ENCODE data around the gene COPS7A. TPM values are rescaled to one million over a fixed set of nuclear protein-coding genes. Genes with fewer than 3 reads are reported as not detected.

Gene COPS7A
- total RNA-seq, 2 donors from 2014 or later, result 61.3 to 71.2 TPM

DNA sequence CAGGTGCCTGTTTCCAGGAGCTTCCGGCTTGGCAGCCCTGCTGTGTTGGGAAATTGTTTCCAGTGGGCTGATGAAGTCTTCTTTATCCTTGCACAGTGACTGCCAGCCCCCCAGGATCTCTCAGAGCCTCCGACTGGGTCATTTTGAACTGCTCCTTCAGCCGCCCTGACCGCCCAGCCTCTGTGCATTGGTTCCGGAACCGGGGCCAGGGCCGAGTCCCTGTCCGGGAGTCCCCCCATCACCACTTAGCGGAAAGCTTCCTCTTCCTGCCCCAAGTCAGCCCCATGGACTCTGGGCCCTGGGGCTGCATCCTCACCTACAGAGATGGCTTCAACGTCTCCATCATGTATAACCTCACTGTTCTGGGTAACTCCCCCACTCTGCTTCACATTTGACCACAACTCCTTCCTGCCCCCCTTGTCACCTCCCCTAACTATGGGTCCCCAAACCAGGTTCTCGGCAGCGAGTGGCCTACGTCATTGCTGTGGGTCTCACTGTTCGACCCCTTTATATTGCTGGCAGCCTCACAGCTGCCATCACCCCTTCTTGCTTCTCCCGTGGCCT lies 50.7 kb downstream of the COPS7A start:
- ATAC-seq (no peak), DNase-seq (no peak)
- intact Hi-C loops (cut with DNase I), result loop anchor here (5.0 kb wide), 3 partner anchors 37 to 157 kb away; no protein-coding TSS in a partner anchor

DNA sequence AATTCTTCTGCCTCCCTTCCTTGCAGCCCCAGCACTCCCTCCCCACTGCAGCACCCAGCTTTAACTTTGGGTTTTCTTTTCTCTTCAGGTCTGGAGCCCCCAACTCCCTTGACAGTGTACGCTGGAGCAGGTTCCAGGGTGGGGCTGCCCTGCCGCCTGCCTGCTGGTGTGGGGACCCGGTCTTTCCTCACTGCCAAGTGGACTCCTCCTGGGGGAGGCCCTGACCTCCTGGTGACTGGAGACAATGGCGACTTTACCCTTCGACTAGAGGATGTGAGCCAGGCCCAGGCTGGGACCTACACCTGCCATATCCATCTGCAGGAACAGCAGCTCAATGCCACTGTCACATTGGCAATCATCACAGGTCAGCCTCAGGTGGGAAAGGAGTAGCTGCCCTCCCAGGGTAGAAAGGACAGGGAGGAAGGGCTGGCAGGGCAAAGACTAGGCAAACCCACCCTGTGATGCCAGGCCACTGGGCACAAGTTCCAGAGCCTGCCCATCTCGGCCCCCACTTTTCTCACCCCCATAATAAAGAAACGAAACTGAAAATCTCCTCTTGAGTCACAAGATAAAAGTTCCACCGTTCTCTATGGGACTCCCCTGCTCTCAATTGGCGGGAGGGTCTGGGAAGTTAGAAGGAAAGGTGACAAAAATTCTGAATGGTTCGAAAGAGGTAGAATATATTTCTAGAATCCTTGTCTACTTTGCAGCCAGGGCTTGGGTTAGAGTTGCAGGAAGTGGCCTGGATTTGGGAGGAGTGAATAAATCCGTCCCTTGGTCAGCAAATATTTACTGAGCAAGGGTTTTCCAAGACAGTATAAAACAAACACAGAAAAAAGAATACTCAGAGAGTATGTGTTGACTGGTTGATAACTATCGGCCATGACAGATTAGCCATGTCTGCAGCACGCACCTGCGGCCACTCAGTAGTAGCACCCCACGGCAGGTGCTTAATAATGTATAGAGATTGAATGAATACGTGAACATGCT lies 51.6 kb downstream of the COPS7A start:
- intact Hi-C loops (cut with DNase I), result loop anchor here (5.0 kb wide), 3 partner anchors 38 to 158 kb away; no protein-coding TSS in a partner anchor
- ATAC-seq (no peak), DNase-seq (no peak)

DNA sequence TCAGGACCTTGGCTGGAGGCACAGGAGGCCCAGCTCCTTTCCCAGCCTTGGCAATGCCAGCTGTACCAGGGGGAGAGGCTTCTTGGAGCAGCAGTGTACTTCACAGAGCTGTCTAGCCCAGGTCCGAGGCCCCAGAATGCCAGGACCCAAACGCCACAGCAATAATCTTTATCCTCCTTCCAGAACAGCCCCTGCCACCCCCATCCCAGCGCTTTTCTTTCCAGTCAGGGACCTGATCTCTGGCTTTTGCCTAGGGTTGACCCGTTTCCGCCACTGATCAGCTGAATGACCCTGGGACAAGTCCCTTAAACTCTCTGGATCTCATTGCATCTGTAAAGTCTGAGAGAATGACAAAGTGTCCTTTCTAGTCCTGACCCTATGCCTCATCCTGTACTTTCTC lies 53.5 kb downstream of the COPS7A start:
- intact Hi-C loops (cut with DNase I), result loop anchor here (5.0 kb wide), 3 partner anchors 40 to 160 kb away; no protein-coding TSS in a partner anchor
- no peak for ATAC-seq
- no peak for DNase-seq

DNA sequence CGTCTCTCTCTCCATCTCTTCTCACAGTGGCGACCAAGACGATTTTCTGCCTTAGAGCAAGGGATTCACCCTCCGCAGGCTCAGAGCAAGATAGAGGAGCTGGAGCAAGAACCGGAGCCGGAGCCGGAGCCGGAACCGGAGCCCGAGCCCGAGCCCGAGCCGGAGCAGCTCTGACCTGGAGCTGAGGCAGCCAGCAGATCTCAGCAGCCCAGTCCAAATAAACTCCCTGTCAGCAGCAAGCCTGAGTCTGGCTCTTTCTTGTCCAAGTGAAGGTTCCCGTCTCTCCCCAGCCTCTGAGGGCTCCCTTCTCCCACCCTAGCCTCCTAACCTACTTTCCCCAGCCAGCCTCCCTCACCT lies 54.3 kb downstream of the COPS7A start:
- intact Hi-C loops (cut with DNase I), result loop anchor here (5.0 kb wide), 3 partner anchors 41 to 161 kb away; no protein-coding TSS in a partner anchor
- DNase-seq (no peak), ATAC-seq (peak; percentile 48 to 63)

DNA sequence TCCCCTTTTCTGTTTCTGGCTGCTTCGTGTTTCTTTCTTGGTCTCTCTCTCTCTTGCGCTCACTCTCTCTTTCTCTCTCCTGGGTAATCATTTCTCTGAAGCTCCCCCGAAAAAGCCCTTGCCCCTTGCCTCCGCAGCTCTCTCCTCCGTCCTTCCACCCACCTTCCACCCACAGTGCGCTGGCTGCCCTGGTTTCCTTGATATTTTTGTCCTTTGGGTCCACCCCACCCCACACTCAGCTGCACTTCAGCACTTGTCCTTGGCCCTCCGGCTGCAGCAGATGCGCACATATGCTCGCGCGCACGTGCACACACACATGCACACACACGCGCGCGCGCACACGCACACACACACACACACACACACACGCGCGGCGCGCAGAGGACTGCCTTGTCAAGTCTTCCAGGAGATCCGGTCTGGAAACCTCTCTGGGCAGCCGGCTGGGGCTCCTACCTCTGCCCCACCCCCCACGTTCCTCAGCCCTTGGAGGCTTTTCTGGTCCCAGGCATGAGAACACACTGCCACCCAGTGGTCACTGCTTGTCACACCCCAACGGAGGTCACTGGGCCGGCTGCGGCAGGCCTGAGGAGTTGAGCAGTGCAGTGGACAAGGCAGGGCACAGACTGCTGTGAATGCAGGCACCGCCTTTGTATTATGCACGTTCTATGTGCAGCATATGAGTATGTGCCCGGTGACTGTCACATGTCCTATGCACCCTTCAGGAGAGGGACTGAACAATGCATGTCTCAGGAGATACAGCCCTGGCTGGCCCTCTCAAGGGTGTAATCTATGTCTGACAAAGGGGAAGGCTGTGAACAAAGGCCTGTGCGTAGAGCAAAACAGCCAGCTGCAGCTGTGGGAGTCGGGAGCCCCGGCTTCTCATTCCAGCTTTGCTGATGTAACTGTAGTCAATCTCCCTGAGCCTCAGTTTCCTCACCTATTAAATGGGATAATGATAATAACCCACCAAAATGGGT lies 55.0 kb downstream of the COPS7A start:
- intact Hi-C loops (cut with DNase I), result loop anchor here (1.0 to 5.0 kb wide), 4 partner anchors 26 to 162 kb away; partner anchors contain the start of gene MLF2 (in 1 of the 2)
- peak; percentile 95 to 96 for ATAC-seq
- DNase-seq, result peak; percentile 95

DNA sequence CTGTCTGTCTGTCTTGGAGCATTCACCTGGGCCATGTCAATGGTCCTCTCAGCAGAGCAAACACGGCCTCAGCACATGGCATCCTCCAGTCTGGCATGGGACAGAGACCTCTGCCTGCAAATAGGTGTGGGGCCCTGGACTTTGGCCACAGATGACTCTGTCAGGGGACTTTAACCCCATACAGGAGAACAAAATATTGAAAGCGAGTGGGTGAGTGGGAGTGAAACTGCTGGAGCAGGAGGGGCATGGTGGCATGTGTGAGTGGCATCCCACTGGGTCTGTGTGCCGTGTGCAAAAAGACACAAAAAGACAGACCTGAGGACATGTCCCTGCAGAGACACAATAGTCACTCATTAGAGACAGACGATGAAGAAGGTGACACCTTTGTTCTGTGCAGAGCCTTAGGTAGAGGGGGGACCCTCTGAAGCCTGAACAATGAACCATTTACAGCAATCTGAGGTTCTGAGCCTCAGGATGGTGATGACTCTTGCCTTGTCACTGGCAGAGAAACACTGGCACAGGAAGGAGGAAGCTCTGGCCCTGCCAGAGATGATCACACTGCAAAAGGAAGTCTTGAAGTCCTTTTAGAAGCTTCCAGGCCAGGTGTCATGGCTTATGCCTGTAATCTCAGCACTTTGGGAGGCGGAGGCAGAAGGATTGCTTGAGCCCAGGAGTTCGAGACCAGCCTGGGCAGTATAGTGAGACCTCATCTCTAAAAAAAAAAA lies 56.0 kb downstream of the COPS7A start:
- no peak for ATAC-seq
- no peak for DNase-seq
- intact Hi-C loops (cut with DNase I), result loop anchor here (1.0 to 5.0 kb wide), 4 partner anchors 27 to 163 kb away; partner anchors contain the start of gene MLF2 (in 1 of the 2)

DNA sequence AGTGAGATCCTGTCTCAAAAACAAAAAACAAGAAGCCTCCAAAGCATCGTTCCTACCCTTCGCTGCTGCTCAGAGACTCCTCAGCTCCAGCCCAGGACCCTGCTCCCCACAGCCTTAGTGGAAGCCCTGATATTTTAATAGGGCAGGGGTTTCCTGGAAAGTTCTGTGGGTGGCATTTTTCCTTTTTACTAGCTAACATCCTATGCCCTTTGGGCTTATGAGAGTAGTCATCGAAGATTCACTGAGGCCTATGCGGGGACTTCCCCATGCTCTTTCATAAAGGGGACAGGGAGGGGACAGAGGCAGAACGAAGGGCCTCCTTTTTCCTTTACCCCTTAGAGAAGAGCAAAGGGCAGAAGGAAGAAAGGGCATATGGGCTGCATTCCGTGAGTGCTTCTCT lies 56.7 kb downstream of the COPS7A start:
- no peak for ATAC-seq
- DNase-seq, result no peak
- intact Hi-C loops (cut with DNase I), result no loop called here

Other genes starting within 250 kb of the COPS7A start
- 100 to 1,000 TPM; 202 to 203 TPM for gene MRPL51, start 230.8 kb upstream of the COPS7A start, total RNA-seq
- gene NCAPD2, start 229.9 kb upstream of the COPS7A start, total RNA-seq, result 10 to 100 TPM; 12.4 to 15.8 TPM
- 1,000 to 10,000 TPM; 3,044 to 4,078 TPM for gene GAPDH, start 189.5 kb upstream of the COPS7A start, total RNA-seq
- gene IFFO1, start 168.0 kb upstream of the COPS7A start, total RNA-seq, result 10 to 100 TPM; 18.1 to 19.5 TPM
- 10 to 100 TPM; 16.0 to 30.5 TPM for gene NOP2, start 155.8 kb upstream of the COPS7A start, total RNA-seq
- 100 to 1,000 TPM; 117 to 151 TPM for gene CHD4, start 116.7 kb upstream of the COPS7A start, total RNA-seq
- gene LPAR5, start 88.1 kb upstream of the COPS7A start, total RNA-seq, result 1 to 10 TPM; 1.8 to 2.9 TPM
- under 1 TPM; 0.60 to 0.88 TPM for gene ACRBP, start 76.6 kb upstream of the COPS7A start, total RNA-seq
- gene ING4, start 60.9 kb upstream of the COPS7A start, total RNA-seq, result 10 to 100 TPM; 16.8 to 28.5 TPM
- gene ZNF384, start 34.7 kb upstream of the COPS7A start, total RNA-seq, result 10 to 100 TPM; 28.3 to 31.2 TPM
- under 1 TPM; 0.18 to 0.42 TPM for gene PIANP, start 23.2 kb upstream of the COPS7A start, total RNA-seq
- gene MLF2, start 29.1 kb downstream of the COPS7A start, total RNA-seq, result 100 to 1,000 TPM; 118 to 149 TPM
- 100 to 1,000 TPM; 164 to 189 TPM for gene PTMS, start 42.3 kb downstream of the COPS7A start, total RNA-seq
- under 1 TPM; 0.62 to 0.97 TPM for gene LAG3, start 48.5 kb downstream of the COPS7A start, total RNA-seq
- gene CD4, start 65.5 kb downstream of the COPS7A start, total RNA-seq, result 10 to 100 TPM; 11.6 to 24.2 TPM
- 1 to 10 TPM; 5.3 to 8.4 TPM for gene GPR162, start 97.8 kb downstream of the COPS7A start, total RNA-seq
- gene P3H3, start 104.4 kb downstream of the COPS7A start, total RNA-seq, result 10 to 100 TPM; 13.2 to 22.3 TPM
- gene GNB3, start 116.9 kb downstream of the COPS7A start, total RNA-seq, result 1 to 10 TPM; 2.3 to 5.8 TPM
- gene CDCA3, start 127.2 kb downstream of the COPS7A start, total RNA-seq, result under 1 TPM in 1 of 2 donors, not detected in 1; 0.82 TPM
- gene USP5, start 128.1 kb downstream of the COPS7A start, total RNA-seq, result 10 to 100 TPM; 63.4 to 65.4 TPM
- gene TPI1, start 143.5 kb downstream of the COPS7A start, total RNA-seq, result 100 to 1,000 TPM; 642 to 858 TPM
- 1 to 10 TPM; 3.7 to 4.1 TPM for gene SPSB2, start 149.3 kb downstream of the COPS7A start, total RNA-seq
- gene LRRC23, start 180.8 kb downstream of the COPS7A start, total RNA-seq, result 10 to 100 TPM in 1 of 2 donors, 1 to 10 TPM in 1; 8.1 to 10.5 TPM
- 10 to 100 TPM; 12.8 to 24.9 TPM for gene ENO2, start 190.5 kb downstream of the COPS7A start, total RNA-seq
- gene ATN1, start 203.9 kb downstream of the COPS7A start, total RNA-seq, result 10 to 100 TPM; 75.3 to 83.1 TPM
- gene RNU7-1, start 219.8 kb downstream of the COPS7A start, total RNA-seq, result not detected
- gene C12orf57, start 220.0 kb downstream of the COPS7A start, total RNA-seq, result 100 to 1,000 TPM; 249 to 282 TPM
- gene PTPN6, start 227.3 kb downstream of the COPS7A start, total RNA-seq, result 10 to 100 TPM; 13.0 to 18.9 TPM
- 100 to 1,000 TPM; 117 to 157 TPM for gene PHB2, start 246.6 kb downstream of the COPS7A start, total RNA-seq
- gene EMG1, start 246.9 kb downstream of the COPS7A start, total RNA-seq, result 10 to 100 TPM; 34.4 to 36.6 TPM

Data from left cardiac atrium (tissue), 4 donors.